ENCODE measurements around the gene DAD1. TPM values are rescaled to one million over a fixed set of nuclear protein-coding genes. Genes with fewer than 3 reads are reported as not detected.

Gene DAD1
- total RNA-seq, 2 experiments from 2014 or later, result 117 to 154 TPM

DNA sequence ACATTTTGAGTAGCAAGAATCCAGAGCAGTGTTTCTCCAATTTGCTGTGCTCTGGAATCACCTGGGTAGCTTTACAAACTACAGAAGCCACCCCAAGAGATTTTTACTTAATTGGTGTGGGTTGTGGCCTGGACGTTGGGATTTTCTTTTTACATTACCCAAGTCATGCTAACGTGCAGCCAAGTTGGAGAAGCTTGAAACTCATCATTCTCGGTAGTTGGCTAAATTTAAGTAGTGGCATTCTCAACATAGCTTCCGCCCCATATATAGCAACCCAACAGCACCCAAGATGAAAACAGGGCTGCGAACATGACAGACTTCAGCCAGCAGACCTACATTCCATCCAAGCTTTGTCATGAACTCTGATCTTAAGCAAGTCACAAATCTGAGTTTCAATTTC is 25.0 kb downstream of the DAD1 start:
- ChIA-PET POLR2A (interaction anchor here (0.5 to 3.7 kb wide), 12 partner anchors 20 to 1772 kb away, joined by 3 to 23 read pairs (median 3); no protein-coding TSS in a partner anchor), CTCF (ENCODE audit: unreplicated experiment) (interaction anchor here (0.6 kb wide), 1 partner anchor 205 kb away, joined by 3 read pairs; no protein-coding TSS in a partner anchor)
- Histone ChIP-seq H3K27ac (ENCODE audit: low read depth, low read length, poor library complexity, severe bottlenecking) (peak overlapping the region; percentile 83), H2AFZ (ENCODE audit: low read length) (0 out of 2 replicates have a peak overlapping the region, but pooled peaks have one; percentile 6), H3K79me2 (ENCODE audit: insufficient read depth, low read depth, low read length) (peaks cover 42% of the 10 kb centered on the region; the same call in 1 of the 2 replicates), H3K9me2 (ENCODE audit: insufficient read depth, low read length) (no peaks in the 10 kb centered on the region), H3K4me3 (ENCODE audit: low read depth, low read length, poor library complexity, severe bottlenecking) (peak overlapping the region; percentile 15), H3K9me3 (ENCODE audit: low read length) (no peaks in the 10 kb centered on the region), H3K36me3 (ENCODE audit: insufficient read depth, low read length) (peaks cover 37% of the 10 kb centered on the region), H3K4me1 (ENCODE audit: insufficient read depth, low read length, poor library complexity, severe bottlenecking) (peaks cover 94% of the 10 kb centered on the region), H3K4me2 (ENCODE audit: low read length) (peak overlapping the region; percentile 56), H4K20me1 (ENCODE audit: insufficient read depth, low read length) (no peaks in the 10 kb centered on the region)
- no peak for TF ChIP-seq CTCF (conservative IDR thresholded peaks at IDR 0.05; ENCODE audit: low read length)
- no peak for TF ChIP-seq EZH2phosphoT487 (IDR thresholded peaks at IDR 0.05; ENCODE audit: borderline replicate concordance, low read depth, low read length)
- peak; percentile 54 for DNase-seq (ENCODE audit: low spot score)
- intact Hi-C loops (cut with micrococcal nuclease; ENCODE audit: unreplicated experiment), result no loop called here
- BruUV-seq (replicated peaks), result no TSS peak

GRCh38 chr14:22561661-22562579 is 27.1 kb downstream of the DAD1 start:
- peak overlapping the region; percentile 61 for H3K4me2 ChIP-seq (ENCODE audit: low read length)
- POLR2A ChIA-PET, result interaction anchor here (0.6 to 2.6 kb wide), 14 partner anchors 9 to 413 kb away, joined by 3 to 21 read pairs (median 3); no protein-coding TSS in a partner anchor
- BruUV-seq (replicated peaks), result no TSS peak
- DNase-seq (ENCODE audit: low spot score), result peak; percentile 55
- intact Hi-C loops (cut with micrococcal nuclease; ENCODE audit: unreplicated experiment), result no loop called here
- H3K4me3 ChIP-seq (ENCODE audit: low read depth, low read length, poor library complexity, severe bottlenecking), result peak overlapping the region; percentile 30
- H3K4me1 ChIP-seq (ENCODE audit: insufficient read depth, low read length, poor library complexity, severe bottlenecking), result peaks cover 94% of the 10 kb centered on the region
- H3K27ac ChIP-seq (ENCODE audit: low read depth, low read length, poor library complexity, severe bottlenecking), result peak overlapping the region; percentile 83
- peaks cover 30% of the 10 kb centered on the region for H3K36me3 ChIP-seq (ENCODE audit: insufficient read depth, low read length)
- no peaks in the 10 kb centered on the region for H4K20me1 ChIP-seq (ENCODE audit: insufficient read depth, low read length)
- CTCF ChIA-PET (ENCODE audit: unreplicated experiment), result interaction anchor here (0.7 to 2.5 kb wide), 3 partner anchors 8 to 86 kb away, joined by 3 to 9 read pairs (median 3); no protein-coding TSS in a partner anchor
- no peaks in the 10 kb centered on the region for H3K9me3 ChIP-seq (ENCODE audit: low read length)
- H2AFZ ChIP-seq (ENCODE audit: low read length), result peak overlapping the region; percentile 43; the same call in 1 of the 2 replicates
- TF ChIP-seq CTCF (conservative IDR thresholded peaks at IDR 0.05; ENCODE audit: low read length) (no peak), EZH2phosphoT487 (IDR thresholded peaks at IDR 0.05; ENCODE audit: borderline replicate concordance, low read depth, low read length) (no peak)
- no peaks in the 10 kb centered on the region for H3K9me2 ChIP-seq (ENCODE audit: insufficient read depth, low read length)
- peaks cover 22% of the 10 kb centered on the region; the same call in 1 of the 2 replicates for H3K79me2 ChIP-seq (ENCODE audit: insufficient read depth, low read depth, low read length)

Data from OCI-LY7 (cell line).